ENCODE measurements around the gene PNPLA1. TPM values are rescaled to one million over a fixed set of nuclear protein-coding genes. Genes with fewer than 3 reads are reported as not detected.

The PNPLA1 gene
- total RNA-seq, 4 donors from 2014 or later = 0.37 TPM; not detected in 3

- TF ChIP-seq, protein P1, sequence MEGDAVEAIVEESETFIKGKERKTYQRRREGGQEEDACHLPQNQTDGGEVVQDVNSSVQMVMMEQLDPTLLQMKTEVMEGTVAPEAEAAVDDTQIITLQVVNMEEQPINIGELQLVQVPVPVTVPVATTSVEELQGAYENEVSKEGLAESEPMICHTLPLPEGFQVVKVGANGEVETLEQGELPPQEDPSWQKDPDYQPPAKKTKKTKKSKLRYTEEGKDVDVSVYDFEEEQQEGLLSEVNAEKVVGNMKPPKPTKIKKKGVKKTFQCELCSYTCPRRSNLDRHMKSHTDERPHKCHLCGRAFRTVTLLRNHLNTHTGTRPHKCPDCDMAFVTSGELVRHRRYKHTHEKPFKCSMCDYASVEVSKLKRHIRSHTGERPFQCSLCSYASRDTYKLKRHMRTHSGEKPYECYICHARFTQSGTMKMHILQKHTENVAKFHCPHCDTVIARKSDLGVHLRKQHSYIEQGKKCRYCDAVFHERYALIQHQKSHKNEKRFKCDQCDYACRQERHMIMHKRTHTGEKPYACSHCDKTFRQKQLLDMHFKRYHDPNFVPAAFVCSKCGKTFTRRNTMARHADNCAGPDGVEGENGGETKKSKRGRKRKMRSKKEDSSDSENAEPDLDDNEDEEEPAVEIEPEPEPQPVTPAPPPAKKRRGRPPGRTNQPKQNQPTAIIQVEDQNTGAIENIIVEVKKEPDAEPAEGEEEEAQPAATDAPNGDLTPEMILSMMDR (IDR thresholded peaks at IDR 0.05) = no peak
- no peak for DNase-seq (ENCODE audit: low spot score)
- no peak for ATAC-seq (ENCODE audit: low FRiP score)
Measured at GRCh38 chr6:36266913-36267644, 2.8 kb upstream of the PNPLA1 start.

DNA sequence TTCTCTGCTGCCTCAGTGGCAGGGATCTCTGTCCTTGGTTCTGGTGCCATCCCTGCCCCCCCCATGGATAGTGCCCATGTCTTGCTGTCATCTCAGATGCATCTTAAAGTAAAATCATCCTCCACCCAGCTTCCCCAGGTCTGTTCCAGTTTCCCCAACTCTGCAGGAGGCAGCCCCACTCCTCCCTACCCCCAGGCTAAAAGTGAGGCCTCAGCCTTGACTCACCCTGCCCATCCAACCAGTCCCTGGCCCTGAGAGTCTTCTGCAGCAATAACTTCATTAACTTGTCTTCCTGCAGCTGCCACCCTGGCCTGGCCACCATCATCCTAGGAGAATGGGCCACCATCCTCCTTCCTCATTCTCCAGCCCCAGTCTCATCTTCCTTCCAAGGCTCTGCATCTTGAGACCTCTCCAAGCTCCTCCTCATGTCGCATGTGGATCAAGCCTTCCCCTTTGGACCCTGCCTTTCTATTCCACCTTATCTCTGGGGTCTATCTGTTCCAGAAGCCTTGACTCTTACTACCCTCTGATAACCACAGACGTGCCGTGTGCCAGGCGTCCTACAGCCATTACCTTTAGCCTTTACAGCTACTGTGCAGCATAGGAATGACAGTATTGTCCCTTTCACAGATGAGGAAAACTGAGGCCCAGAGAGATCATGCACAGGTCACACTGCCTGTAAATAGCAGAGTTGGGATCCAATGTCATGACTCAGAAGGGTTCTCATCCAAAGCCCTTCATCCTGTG lies 2.0 kb upstream of the PNPLA1 start:
- DNase-seq (ENCODE audit: low spot score) = no peak

DNA sequence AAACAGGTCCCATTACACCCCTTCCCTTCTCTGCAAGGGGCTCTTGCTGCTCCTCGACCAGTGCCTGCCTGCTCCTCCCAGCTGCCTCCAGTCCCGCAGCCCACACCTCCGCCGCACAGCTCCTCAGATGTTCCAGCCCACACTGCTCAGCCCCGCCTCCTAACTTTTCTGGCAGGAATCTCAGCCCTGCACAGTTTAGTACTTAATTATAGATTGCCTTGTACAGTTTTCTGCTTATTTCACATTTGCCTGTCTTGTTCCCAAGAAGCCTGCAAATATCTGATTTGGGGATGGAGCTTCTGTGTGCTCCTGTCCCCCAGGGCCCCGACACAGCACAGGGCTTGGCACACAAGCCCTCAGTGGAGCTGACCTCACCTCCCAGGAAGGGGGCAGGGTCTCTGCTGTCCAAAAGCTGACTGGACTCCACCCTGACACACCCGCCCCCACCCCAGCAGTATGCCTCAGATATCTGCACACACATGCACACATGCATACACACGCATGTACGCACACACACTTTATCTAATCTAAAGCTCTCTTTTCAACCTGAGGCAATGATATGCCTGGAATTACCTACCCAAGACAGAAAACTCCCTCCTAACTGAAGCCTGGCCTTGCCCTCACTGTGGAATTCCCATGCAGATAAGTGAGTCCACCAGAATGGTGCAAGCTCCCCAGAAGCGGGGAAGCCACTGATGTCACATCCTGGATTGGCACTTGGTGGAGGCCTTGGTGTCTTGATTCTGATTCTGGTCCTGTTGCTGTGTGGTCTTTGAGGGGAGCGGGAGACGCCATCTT lies 1.2 kb upstream of the PNPLA1 start:
- ATAC-seq (ENCODE audit: low FRiP score) (peak; percentile 70), DNase-seq (ENCODE audit: low spot score) (no peak)
- TF ChIP-seq, protein P1 (IDR thresholded peaks at IDR 0.05) = no peak

More for the DNA sequence above, 2.0 kb upstream of the PNPLA1 start:
- no peak for ATAC-seq (ENCODE audit: low FRiP score)
- TF ChIP-seq, protein P1 (IDR thresholded peaks at IDR 0.05) = no peak

DNA sequence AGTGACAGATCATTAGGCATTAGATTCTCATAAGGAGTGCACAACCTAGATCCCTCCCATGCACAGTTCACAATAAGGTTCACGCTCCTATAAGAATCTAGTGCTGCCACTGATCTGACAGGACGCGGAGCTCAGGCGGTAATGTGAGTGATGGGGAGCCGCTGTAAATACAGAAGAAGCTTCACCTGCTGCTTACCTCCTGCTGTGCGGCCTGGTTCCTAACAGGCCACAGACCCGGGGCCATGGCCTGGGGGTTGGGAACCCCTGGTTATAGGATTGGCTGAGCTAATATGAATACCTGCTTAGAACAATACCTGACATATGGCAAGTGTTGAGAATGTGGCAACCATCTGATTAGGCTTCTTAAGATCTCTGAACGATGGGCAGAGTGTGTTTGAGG lies 2.4 kb downstream of the PNPLA1 start:
- TF ChIP-seq, protein P1 (IDR thresholded peaks at IDR 0.05) = no peak
- no peak for ATAC-seq (ENCODE audit: low FRiP score)

DNA sequence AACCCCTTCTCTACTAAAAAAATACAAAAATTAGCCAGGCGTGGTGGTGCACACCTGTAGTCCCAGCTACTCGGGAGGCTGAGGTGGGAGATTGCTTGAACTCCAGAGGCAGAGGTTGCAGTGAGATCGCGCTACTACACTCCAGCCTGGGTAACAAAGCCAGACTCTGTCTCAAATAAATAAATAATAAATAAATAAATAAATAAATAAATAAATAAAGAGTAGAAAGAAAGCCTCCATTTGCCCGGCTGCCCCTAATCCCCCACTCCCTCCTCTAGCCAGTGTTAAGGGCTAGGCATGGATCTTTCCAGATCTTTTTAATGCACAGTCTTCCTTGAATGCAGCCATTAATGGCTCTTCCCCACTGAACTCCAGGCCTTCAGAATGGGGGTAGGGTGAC lies 3.2 kb downstream of the PNPLA1 start:
- ATAC-seq (ENCODE audit: low FRiP score) (no peak), DNase-seq (ENCODE audit: low spot score) (no peak)
- TF ChIP-seq, protein P1 (IDR thresholded peaks at IDR 0.05) = no peak

More for the DNA sequence above, 2.4 kb downstream of the PNPLA1 start:
- DNase-seq (ENCODE audit: low spot score) = no peak

DNA sequence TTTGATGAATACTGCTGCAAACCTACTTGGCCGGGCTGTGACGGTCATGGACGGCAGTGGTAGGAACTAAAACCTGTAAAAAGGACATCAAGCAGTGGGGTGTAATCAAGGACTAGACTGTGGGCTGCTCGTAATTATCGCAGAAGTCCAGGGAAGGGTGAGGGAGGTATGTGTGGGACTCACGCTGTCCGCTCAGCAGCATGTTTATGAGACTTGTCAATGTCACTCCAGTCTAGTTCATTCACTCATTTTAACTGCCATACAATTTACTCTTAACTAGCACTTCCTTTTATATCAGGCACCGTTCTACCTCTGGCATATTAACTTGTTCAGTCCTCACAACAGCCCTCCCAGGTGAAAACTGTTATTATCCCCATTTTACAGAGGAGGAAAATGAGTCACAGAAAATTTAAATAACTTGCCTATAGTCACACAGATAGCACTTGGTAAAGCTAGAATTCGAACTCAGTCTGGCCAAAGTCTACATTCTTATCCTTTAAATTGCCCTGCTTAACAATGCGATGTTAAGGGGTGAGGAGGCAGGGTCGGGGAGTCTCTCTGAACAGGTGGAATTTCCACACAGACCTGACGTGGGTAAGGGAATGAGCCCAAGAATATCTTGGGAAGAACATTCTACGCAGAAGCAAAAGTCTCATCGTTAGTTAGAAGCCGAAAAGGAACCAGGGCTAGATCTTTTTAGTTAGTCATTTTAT lies 4.1 kb downstream of the PNPLA1 start:
- TF ChIP-seq, protein P1 (IDR thresholded peaks at IDR 0.05) = no peak
- ATAC-seq (ENCODE audit: low FRiP score) (no peak), DNase-seq (ENCODE audit: low spot score) (no peak)
